NCI-H526 (cell line): ENCODE data around the gene P2RX3.
"Not testable (repeated sequence)": the region's sequence is repeated elsewhere in the genome, so short reads cannot be mapped to it uniquely, and the experiment has no call there.

Experiments used
- DNase-seq, 2 experiments: peaks; one replicate each; lab custom pipeline; 2025; lab: John Stamatoyannopoulos, UW

The P2RX3 gene

GRCh38 chr11:57338142-57338541 is at the start of gene P2RX3:
TSS of gene P2RX3 (plus strand) at chr11:57338352. CDS start at chr11:57338551, 199 bp downstream.
- no peak for DNase-seq

GRCh38 chr11:57288771-57289579 is 49.2 kb upstream of the P2RX3 start:
- DNase-seq = no peak

GRCh38 chr11:57290288-57290687 is 47.9 kb upstream of the P2RX3 start:
- DNase-seq = no peak

- DNase-seq = no peak
Observed at GRCh38 chr11:57294225-57295131, 43.7 kb upstream of the P2RX3 start.

- not testable (repeated sequence) for DNase-seq
Observed at GRCh38 chr11:57296205-57296604, 41.9 kb upstream of the P2RX3 start.

- no peak for DNase-seq
Observed at GRCh38 chr11:57297221-57297620, 40.9 kb upstream of the P2RX3 start.

- no peak for DNase-seq
Observed at GRCh38 chr11:57299150-57299737, 38.9 kb upstream of the P2RX3 start.

- no peak for DNase-seq
Observed at GRCh38 chr11:57300785-57301184, 37.4 kb upstream of the P2RX3 start.

GRCh38 chr11:57301711-57302423 is 36.3 kb upstream of the P2RX3 start:
- DNase-seq = no peak

- DNase-seq = no peak
Observed at GRCh38 chr11:57302489-57302888, 35.7 kb upstream of the P2RX3 start.

- DNase-seq = no peak
Observed at GRCh38 chr11:57303280-57303989, 34.7 kb upstream of the P2RX3 start.

GRCh38 chr11:57303990-57304579 is 34.1 kb upstream of the P2RX3 start:
- no peak for DNase-seq

- no peak for DNase-seq
Observed at GRCh38 chr11:57305523-57305922, 32.6 kb upstream of the P2RX3 start.

- no peak for DNase-seq
Observed at GRCh38 chr11:57306161-57306876, 31.8 kb upstream of the P2RX3 start.

- DNase-seq = no peak
Observed at GRCh38 chr11:57306940-57307565, 31.1 kb upstream of the P2RX3 start.

- no peak for DNase-seq
Observed at GRCh38 chr11:57307666-57308270, 30.4 kb upstream of the P2RX3 start.

- DNase-seq = no peak
Observed at GRCh38 chr11:57308426-57309060, 29.6 kb upstream of the P2RX3 start.

- DNase-seq = no peak
Observed at GRCh38 chr11:57309106-57310059, 28.8 kb upstream of the P2RX3 start.
